C1 segment of cervical spinal cord (tissue), 14 donors: Measurements from ENCODE around the gene GPR89A.
"Not testable (repeated sequence)": the region's sequence is repeated elsewhere in the genome, so short reads cannot be mapped to it uniquely, and the experiment has no call there.

ENCODE experiments used
- DNase-seq, 14 donors: peaks; one replicate each; lab custom pipeline; 2025; lab: John Stamatoyannopoulos, UW

The GPR89A gene

GRCh38 chr1:145686078-145686477, 78.3 kb downstream of the GPR89A start:
- not testable (repeated sequence) for DNase-seq

- DNase-seq = no peak
Measured at GRCh38 chr1:145688328-145688727, 80.5 kb downstream of the GPR89A start.

- DNase-seq = no peak
Measured at GRCh38 chr1:145688924-145689323, 81.1 kb downstream of the GPR89A start.

GRCh38 chr1:145689922-145690321, 82.1 kb downstream of the GPR89A start:
- DNase-seq = no peak

- DNase-seq = no peak
Measured at GRCh38 chr1:145690587-145691558, 83.1 kb downstream of the GPR89A start.

- no peak for DNase-seq
Measured at GRCh38 chr1:145692785-145693443, 85.1 kb downstream of the GPR89A start.

- no peak for DNase-seq
Measured at GRCh38 chr1:145695821-145696629, 88.2 kb downstream of the GPR89A start.

GRCh38 chr1:145696630-145696960, 88.8 kb downstream of the GPR89A start:
- no peak for DNase-seq

- no peak for DNase-seq
Measured at GRCh38 chr1:145701306-145701862, 93.6 kb downstream of the GPR89A start.

- no peak for DNase-seq
Measured at GRCh38 chr1:145702052-145702451, 94.3 kb downstream of the GPR89A start.

- DNase-seq = no peak
Measured at GRCh38 chr1:145702826-145703225, 95.0 kb downstream of the GPR89A start.

- no peak for DNase-seq
Measured at GRCh38 chr1:145705622-145706021, 97.8 kb downstream of the GPR89A start.

GRCh38 chr1:145706086-145706664, 98.4 kb downstream of the GPR89A start:
- DNase-seq = no peak

GRCh38 chr1:145707183-145707867, 99.5 kb downstream of the GPR89A start, which contains the start of gene PDZK1:
PDZK1 (minus strand) TSS chr1:145707368; CDS start chr1:145688021, 19,347 bp downstream.
- DNase-seq = peak in 2 of 14 donors; percentile 5 to 95

- DNase-seq = peak in 1 of 14 donors; percentile 50
Measured at GRCh38 chr1:145708063-145708462, 100.3 kb downstream of the GPR89A start.

- DNase-seq = no peak
Measured at GRCh38 chr1:145710291-145711027, 102.7 kb downstream of the GPR89A start.

GRCh38 chr1:145711213-145711651, 103.4 kb downstream of the GPR89A start:
- peak in 1 of 14 donors; percentile 12 for DNase-seq

GRCh38 chr1:145714524-145715111, 106.8 kb downstream of the GPR89A start:
- peak in 1 of 14 donors; percentile 40 for DNase-seq

GRCh38 chr1:145716641-145717345, 109.0 kb downstream of the GPR89A start:
- DNase-seq = peak in 2 of 14 donors; percentile 4 to 75
